Vagina (tissue), 2 donors: ENCODE data around the gene CCRL2.

Experiments used
- CTCF ChIP-seq, 3 experiments: fragments of 450-650 bp in 2 of 3; fragments of 200-600 bp in 1 of 3; sonication (generic) in 1 of 3; IDR thresholded peaks; one replicate each; pipeline ENCODE4 v1.5.1; 2017 to 2019; ENCODE audit warnings: antibody characterized with exemption in 3 of 3, mild to moderate bottlenecking in 2 of 3, moderate library complexity in 2 of 3
- POLR2A ChIP-seq, 2 donors: fragments of 450-650 bp; IDR thresholded peaks; one replicate each; pipeline ENCODE4 v1.6.1; 2017; ENCODE audit warnings: antibody characterized with exemption in 2 of 2, mild to moderate bottlenecking in 2 of 2, moderate library complexity in 2 of 2
- POLR2AphosphoS5 ChIP-seq, 2 donors: sonication (generic); formaldehyde crosslinking; IDR thresholded peaks; one replicate each; pipeline ENCODE4 v1.9.0; 2017; ENCODE audit warnings: antibody characterized with exemption in 2 of 2, mild to moderate bottlenecking in 2 of 2, low read depth in 1 of 2; ENCODE audit not compliant: insufficient read depth in 1 of 2

GRCh38 chr3:46454606-46455005 lies 47.5 kb downstream of the CCRL2 start:
- TF ChIP-seq CTCF (IDR thresholded peaks at IDR 0.05): no peak
- TF ChIP-seq POLR2AphosphoS5 (IDR thresholded peaks at IDR 0.05; ENCODE audit: insufficient read depth in 1 of 2, low read depth in 1 of 2): no peak
- no peak for TF ChIP-seq POLR2A (IDR thresholded peaks at IDR 0.05)
